HEK293T (cell line): ENCODE results near the gene DND1.

Source experiments
- ARNT ChIP-seq: fragments of 450-650 bp; IDR thresholded peaks from 2 replicates; pipeline ENCODE4 v1.6.1; 2017; ENCODE audit warnings: mild to moderate bottlenecking
- BHLHE40 ChIP-seq: fragments of 450-650 bp; IDR thresholded peaks from 2 replicates; pipeline ENCODE4 v1.6.1; 2016; ENCODE audit warnings: mild to moderate bottlenecking, moderate library complexity, borderline replicate concordance
- CTBP1 ChIP-seq: fragments of 450-650 bp; IDR thresholded peaks from 2 replicates; pipeline ENCODE4 v1.6.1; 2016; ENCODE audit warnings: borderline replicate concordance
- ELF4 ChIP-seq: fragments of 450-650 bp; IDR thresholded peaks from 2 replicates; pipeline ENCODE4 v1.6.1; 2017; ENCODE audit warnings: antibody characterized with exemption
- FOXK2 ChIP-seq: fragments of 450-650 bp; IDR thresholded peaks from 2 replicates; pipeline ENCODE4 v1.6.1; 2016; ENCODE audit warnings: mild to moderate bottlenecking
- FOXM1 ChIP-seq: fragments of 450-650 bp; IDR thresholded peaks from 2 replicates; pipeline ENCODE4 v1.6.1; 2017; ENCODE audit warnings: mild to moderate bottlenecking, borderline replicate concordance
- LEF1 ChIP-seq: fragments of 450-650 bp; IDR thresholded peaks from 2 replicates; pipeline ENCODE4 v1.6.1; 2017; ENCODE audit warnings: mild to moderate bottlenecking, borderline replicate concordance
- NFRKB ChIP-seq: fragments of 450-650 bp; IDR thresholded peaks from 2 replicates; pipeline ENCODE4 v1.6.1; 2016; ENCODE audit warnings: mild to moderate bottlenecking, moderate library complexity
- SUZ12 ChIP-seq: fragments of 450-650 bp; IDR thresholded peaks from 2 replicates; pipeline ENCODE4 v1.6.1; 2016; ENCODE audit warnings: mild to moderate bottlenecking
- TARDBP ChIP-seq: fragments of 450-650 bp; IDR thresholded peaks from 2 replicates; pipeline ENCODE4 v1.6.1; 2016
- TF ChIP-seq, protein P1 (sequence below): fragments of 450-650 bp; IDR thresholded peaks from 2 replicates; pipeline ENCODE4 v1.6.1; 2016

- TF ChIP-seq BHLHE40 (no peak), FOXM1 (no peak), CTBP1 (no peak), SUZ12 (no peak), LEF1 (no peak), NFRKB (no peak), TARDBP (no peak), ARNT (no peak), FOXK2 (no peak), ELF4 (no peak)
- TF ChIP-seq, protein P1, sequence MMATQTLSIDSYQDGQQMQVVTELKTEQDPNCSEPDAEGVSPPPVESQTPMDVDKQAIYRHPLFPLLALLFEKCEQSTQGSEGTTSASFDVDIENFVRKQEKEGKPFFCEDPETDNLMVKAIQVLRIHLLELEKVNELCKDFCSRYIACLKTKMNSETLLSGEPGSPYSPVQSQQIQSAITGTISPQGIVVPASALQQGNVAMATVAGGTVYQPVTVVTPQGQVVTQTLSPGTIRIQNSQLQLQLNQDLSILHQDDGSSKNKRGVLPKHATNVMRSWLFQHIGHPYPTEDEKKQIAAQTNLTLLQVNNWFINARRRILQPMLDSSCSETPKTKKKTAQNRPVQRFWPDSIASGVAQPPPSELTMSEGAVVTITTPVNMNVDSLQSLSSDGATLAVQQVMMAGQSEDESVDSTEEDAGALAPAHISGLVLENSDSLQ, result no peak
Observed at GRCh38 chr5:140718266-140718592, 44.9 kb upstream of the DND1 start.
